HEK293T (cell line): ENCODE data around the gene TIGD6.

Experiments
- BHLHE40 ChIP-seq: fragments of 450-650 bp; IDR thresholded peaks from 2 replicates; pipeline ENCODE4 v1.6.1; 2016; ENCODE audit warnings: mild to moderate bottlenecking, moderate library complexity, borderline replicate concordance
- FOXM1 ChIP-seq: fragments of 450-650 bp; IDR thresholded peaks from 2 replicates; pipeline ENCODE4 v1.6.1; 2017; ENCODE audit warnings: mild to moderate bottlenecking, borderline replicate concordance

GRCh38 chr5:149999866-150000255 is 593 bp downstream of the TIGD6 start:
- no peak for TF ChIP-seq BHLHE40
- TF ChIP-seq FOXM1, result no peak
